ENCODE measurements around the gene POP5. TPM values are rescaled to one million over a fixed set of nuclear protein-coding genes. Genes with fewer than 3 reads are reported as not detected.
A peak's percentile ranks its signal among the peaks of the same experiment; 100 is the strongest.

POP5 gene, protein sequence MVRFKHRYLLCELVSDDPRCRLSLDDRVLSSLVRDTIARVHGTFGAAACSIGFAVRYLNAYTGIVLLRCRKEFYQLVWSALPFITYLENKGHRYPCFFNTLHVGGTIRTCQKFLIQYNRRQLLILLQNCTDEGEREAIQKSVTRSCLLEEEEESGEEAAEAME
- total RNA-seq: 10 to 100 TPM; 38.7 to 54.3 (median 42.9) TPM
- total RNA-seq (2013): 66.1 TPM

DNA sequence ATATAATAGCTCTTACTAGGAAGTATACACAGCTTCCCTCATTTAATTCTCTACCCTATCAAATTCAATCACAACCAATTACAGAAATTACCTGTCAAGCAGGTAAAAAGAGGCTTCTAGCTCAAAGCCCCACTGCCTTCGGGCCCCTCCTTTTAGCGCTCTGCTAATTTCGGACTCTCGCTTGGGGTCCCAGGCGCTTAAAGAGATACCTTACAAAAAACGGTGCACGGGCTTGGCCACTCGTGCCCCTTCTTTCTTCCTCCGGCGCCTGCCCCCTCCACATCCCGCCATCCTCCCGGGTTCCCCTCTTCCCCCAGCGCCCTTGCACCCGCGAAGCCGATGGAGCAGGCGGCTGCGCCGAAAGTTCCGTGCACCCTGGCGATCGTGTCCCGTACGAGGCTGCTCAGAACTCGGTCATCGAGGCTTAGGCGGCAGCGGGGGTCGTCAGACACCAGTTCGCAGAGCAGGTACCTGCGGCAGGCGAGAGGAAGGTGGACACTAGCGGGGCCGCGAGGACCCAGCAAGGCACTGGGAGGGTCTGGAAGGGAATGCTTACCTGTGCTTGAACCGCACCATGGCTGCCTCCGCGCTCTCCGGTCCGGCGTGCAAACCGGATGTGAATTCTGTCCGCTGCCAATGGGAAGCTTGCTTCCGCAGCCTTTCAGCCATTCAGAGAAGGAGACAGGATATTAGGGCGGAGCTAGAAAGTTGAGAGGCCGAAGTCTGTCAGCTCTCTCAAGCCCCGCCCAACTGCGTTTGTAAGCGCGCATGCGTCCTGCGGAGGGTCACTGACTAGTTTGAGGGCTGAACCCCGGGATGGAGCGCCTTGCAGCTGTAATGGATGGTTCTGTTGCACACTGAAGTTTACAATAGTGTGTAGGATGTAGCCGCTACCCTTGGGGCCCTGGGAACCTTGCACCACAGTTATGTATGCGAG is at the start of gene POP5:
POP5 (minus strand) TSS at position 616 of the 937 bp plus-strand sequence; CDS start at position 576, 40 bp downstream.
- WGBS (ENCODE audit: insufficient coverage): under 1% methylated on average over 56 of the region's 56 CpGs
- Histone ChIP-seq H3K27ac (ENCODE audit: low read length) (peak within 1 kb of the TSS; percentile 44), H3K4me1 (ENCODE audit: control insufficient read depth, insufficient read depth, low read length) (peaks cover 32% of the 10 kb centered on the region), H3K27me3 (ENCODE audit: control insufficient read depth, insufficient read depth, low read length) (peaks cover 3% of the 10 kb centered on the region), H3K36me3 (ENCODE audit: control insufficient read depth, insufficient read depth, low read length) (peaks cover 26% of the 10 kb centered on the region), H3K4me3 (ENCODE audit: low read length) (peak within 1 kb of the TSS; percentile 86), H3K9me3 (ENCODE audit: control insufficient read depth, insufficient read depth, low read length) (no peaks in the 10 kb centered on the region)
- Mint-ChIP-seq H3K9me3 (no peaks in the 10 kb centered on the region), H3K4me1 (peaks cover 30 to 36% of the 10 kb centered on the region in 2 donors), H3K27me3 (ENCODE audit: low read depth in 2 of 2) (peaks cover 4 to 12% of the 10 kb centered on the region in 2 donors), H3K27ac (peak within 1 kb of the TSS; percentile 88 to 94), H3K4me3 (peak within 1 kb of the TSS; percentile 93), H3K36me3 (no peaks in the 10 kb centered on the region)
- intact Hi-C loops (cut with micrococcal nuclease): loop anchor here (5.0 to 10.0 kb wide), 4 partner anchors 44 to 391 kb away; partner anchors contain the start of genes ACADS and COX6A1
- TF ChIP-seq, protein P1, sequence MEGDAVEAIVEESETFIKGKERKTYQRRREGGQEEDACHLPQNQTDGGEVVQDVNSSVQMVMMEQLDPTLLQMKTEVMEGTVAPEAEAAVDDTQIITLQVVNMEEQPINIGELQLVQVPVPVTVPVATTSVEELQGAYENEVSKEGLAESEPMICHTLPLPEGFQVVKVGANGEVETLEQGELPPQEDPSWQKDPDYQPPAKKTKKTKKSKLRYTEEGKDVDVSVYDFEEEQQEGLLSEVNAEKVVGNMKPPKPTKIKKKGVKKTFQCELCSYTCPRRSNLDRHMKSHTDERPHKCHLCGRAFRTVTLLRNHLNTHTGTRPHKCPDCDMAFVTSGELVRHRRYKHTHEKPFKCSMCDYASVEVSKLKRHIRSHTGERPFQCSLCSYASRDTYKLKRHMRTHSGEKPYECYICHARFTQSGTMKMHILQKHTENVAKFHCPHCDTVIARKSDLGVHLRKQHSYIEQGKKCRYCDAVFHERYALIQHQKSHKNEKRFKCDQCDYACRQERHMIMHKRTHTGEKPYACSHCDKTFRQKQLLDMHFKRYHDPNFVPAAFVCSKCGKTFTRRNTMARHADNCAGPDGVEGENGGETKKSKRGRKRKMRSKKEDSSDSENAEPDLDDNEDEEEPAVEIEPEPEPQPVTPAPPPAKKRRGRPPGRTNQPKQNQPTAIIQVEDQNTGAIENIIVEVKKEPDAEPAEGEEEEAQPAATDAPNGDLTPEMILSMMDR (IDR thresholded peaks at IDR 0.05): no peak
- DNase-seq (peak; percentile 90 to 98), ATAC-seq (peak; percentile 92 to 98 (median 96))

DNA sequence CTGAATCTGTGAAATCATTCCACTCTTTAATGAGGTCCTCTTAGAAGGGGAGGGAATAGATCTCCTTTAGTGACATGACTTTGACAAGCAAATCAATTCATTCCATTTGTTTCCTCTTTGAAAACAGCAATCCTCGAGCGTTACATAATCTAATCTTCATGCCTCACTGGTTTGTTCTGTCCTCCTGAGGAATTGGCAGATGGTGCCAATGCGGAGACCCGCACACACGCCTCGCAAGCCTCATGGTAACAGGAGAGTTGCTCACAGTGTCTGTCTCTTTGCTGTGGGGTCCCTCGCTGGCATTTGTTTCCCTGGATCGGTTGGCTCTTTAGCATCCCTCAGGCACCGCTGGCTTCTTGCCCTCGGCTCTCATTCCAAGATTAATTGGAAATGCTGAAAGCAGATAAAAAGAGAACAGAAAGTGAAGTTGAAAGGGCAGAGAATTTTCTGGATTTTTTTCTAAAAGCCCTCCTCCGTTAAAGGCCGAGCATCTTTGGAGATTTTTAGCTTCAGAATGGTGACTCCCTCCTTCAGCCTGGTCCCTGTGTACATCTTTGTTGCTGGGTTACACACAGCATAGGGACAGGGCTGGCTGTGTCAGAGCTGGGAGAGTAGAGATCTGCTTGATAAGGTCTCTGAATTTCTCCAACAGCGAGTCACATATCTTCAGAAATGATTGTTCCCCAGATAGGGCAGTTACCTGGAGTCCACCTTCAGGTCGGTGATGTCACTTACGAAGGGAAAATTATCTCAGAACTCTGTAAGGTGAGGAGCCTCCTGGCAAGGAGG is 49.1 kb upstream of the POP5 start:
- no peaks in the 10 kb centered on the region for H3K36me3 Mint-ChIP-seq
- intact Hi-C loops (cut with micrococcal nuclease): no loop called here
- Histone ChIP-seq H3K27ac (ENCODE audit: low read length) (no peak overlapping the region), H3K9me3 (ENCODE audit: control insufficient read depth, insufficient read depth, low read length) (no peaks in the 10 kb centered on the region), H3K4me3 (ENCODE audit: low read length) (no peak overlapping the region), H3K36me3 (ENCODE audit: control insufficient read depth, insufficient read depth, low read length) (no peaks in the 10 kb centered on the region), H3K27me3 (ENCODE audit: control insufficient read depth, insufficient read depth, low read length) (no peaks in the 10 kb centered on the region), H3K4me1 (ENCODE audit: control insufficient read depth, insufficient read depth, low read length) (no peaks in the 10 kb centered on the region)
- ATAC-seq (no peak), DNase-seq (no peak)
- no peak overlapping the region for H3K4me3 Mint-ChIP-seq
- H3K27me3 Mint-ChIP-seq (ENCODE audit: low read depth in 2 of 2): no peaks in the 10 kb centered on the region
- WGBS (ENCODE audit: insufficient coverage): 91% methylated on average over 15 of the region's 15 CpGs
- no peak overlapping the region for H3K27ac Mint-ChIP-seq
- no peaks in the 10 kb centered on the region for H3K4me1 Mint-ChIP-seq
- no peaks in the 10 kb centered on the region for H3K9me3 Mint-ChIP-seq
- TF ChIP-seq, protein P1 (IDR thresholded peaks at IDR 0.05): no peak

DNA sequence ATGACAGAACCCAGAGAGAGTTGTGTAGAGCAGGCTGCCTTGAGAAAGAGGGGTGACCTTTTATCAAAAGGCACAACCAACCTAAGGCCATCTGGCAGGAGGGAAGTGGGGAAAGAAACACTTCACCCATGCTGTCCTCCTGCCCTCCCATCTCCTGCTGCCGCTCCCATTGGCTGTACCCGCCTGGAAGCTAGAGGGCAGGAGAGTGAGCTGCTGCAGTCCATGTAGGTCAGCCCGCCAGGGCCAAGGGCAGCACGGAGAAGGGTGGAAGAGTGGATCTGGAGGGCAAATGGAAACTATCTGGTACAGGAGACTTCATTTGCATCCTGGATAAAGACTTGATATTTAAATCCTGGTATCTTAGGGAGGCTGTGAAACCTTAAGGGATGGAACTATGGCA is 47.7 kb upstream of the POP5 start:
- H3K4me3 ChIP-seq (ENCODE audit: low read length): no peak overlapping the region
- TF ChIP-seq, protein P1 (IDR thresholded peaks at IDR 0.05): no peak
- no peaks in the 10 kb centered on the region for H3K27me3 ChIP-seq (ENCODE audit: control insufficient read depth, insufficient read depth, low read length)
- Mint-ChIP-seq H3K36me3 (no peaks in the 10 kb centered on the region), H3K4me1 (no peaks in the 10 kb centered on the region), H3K4me3 (no peak overlapping the region), H3K27ac (no peak overlapping the region), H3K9me3 (no peaks in the 10 kb centered on the region), H3K27me3 (ENCODE audit: low read depth in 2 of 2) (no peaks in the 10 kb centered on the region)
- H3K9me3 ChIP-seq (ENCODE audit: control insufficient read depth, insufficient read depth, low read length): no peaks in the 10 kb centered on the region
- intact Hi-C loops (cut with micrococcal nuclease): no loop called here
- H3K27ac ChIP-seq (ENCODE audit: low read length): no peak overlapping the region
- ATAC-seq (no peak), DNase-seq (no peak)
- no peaks in the 10 kb centered on the region for H3K4me1 ChIP-seq (ENCODE audit: control insufficient read depth, insufficient read depth, low read length)
- no peaks in the 10 kb centered on the region for H3K36me3 ChIP-seq (ENCODE audit: control insufficient read depth, insufficient read depth, low read length)
- 74% methylated on average over 4 of the region's 4 CpGs for WGBS (ENCODE audit: insufficient coverage)

Measured in natural killer cell (primary cell).